Activated naive CD8-positive, alpha-beta T cell treated with anti-CD3 and anti-CD28 coated beads, Interleukin-2, amount 50 U/mL, for 16 hours (primary cell): ENCODE data around the gene FITM1.

Experiments used
- DNase-seq: peaks from one replicate; pipeline ENCODE4 v3.0.0-alpha.2; 2020; ENCODE audit warnings: low read depth, low spot score

FITM1 gene, protein sequence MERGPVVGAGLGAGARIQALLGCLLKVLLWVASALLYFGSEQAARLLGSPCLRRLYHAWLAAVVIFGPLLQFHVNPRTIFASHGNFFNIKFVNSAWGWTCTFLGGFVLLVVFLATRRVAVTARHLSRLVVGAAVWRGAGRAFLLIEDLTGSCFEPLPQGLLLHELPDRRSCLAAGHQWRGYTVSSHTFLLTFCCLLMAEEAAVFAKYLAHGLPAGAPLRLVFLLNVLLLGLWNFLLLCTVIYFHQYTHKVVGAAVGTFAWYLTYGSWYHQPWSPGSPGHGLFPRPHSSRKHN

DNA sequence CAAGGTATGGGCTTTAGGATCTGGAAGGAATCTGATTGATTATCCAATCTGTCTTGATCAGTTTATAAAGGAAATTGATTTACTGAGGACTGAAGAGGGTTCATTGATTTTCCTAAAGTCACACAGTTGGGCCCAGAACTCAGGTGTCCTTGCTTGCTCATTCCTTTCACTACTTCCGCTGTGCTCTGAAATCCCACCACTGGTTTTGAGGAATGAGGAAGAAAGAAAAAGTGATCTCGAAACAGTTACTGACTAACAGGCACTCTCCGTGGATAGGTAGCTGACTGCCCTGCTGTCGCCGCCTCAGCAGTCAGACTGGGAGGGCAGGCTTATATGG, at the start of gene FITM1:
FITM1 (plus strand) TSS at position 280 of the 337 bp plus-strand sequence. CDS start 905 bp downstream, outside the sequence.
- DNase-seq = no peak

DNA sequence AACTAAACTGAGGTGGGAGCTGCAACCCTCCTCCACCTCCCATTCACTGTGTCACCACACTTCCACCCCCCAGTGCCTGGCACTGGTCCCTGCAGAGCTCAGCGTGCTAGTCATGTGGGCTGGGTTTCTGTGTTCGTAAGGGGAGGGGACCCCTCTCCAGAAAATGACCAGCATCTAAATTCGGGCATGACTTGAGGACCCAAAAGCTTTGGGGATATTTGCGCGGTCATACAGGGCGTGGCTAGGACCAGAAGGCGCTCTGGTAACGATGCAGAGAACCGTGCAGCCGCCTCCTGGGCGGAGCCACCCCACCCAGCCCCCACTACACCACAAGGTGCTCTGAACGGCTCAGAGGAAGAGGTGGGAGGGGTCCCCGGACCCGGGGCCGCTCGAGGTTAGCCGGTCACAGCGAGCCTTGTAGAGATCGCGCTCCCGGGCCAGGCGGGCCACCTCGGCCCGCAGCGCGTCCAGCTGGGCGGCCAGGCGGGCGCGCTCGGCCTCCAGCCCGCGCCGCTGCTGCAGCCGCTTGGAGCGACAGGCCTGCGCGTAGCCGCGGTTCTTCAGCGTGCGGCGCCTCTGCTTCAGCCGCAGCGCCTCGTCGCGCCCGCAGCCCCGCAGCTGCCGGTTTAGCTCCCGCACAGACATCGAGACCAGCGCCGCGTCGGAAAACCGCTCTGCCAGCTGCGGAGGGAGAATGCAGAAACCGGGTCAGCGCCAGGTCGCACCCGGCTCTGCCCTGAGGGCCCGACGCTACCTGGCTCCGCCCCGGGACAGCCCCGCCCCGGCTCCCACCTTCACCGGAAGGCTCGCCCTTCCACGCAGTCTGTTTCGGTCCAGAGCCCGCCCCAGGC, 49.3 kb upstream of the FITM1 start:
- peak; percentile 51 for DNase-seq

DNA sequence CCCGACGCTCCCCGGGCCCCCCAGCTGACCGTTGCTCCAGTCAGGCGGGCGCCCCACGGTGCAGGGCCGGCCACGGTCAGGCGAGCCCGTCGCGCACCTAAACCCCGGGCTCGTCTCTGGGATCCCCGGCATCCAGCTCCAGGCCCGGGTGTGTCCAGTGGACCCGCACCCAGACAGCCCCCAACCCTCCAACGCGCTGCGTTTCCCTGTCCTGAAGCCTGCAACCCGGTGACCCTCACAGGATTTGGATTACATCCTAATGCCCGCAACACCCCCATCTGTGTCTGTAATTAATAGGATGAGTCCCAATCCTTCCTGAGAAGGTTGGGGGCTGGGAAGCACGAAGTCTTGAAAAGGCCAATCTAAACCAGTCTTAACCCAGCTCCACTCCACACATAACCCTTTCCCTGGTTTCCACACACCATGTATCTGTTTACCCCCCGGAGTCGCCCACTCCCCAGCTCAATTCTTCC, 48.7 kb upstream of the FITM1 start:
- DNase-seq = no peak

DNA sequence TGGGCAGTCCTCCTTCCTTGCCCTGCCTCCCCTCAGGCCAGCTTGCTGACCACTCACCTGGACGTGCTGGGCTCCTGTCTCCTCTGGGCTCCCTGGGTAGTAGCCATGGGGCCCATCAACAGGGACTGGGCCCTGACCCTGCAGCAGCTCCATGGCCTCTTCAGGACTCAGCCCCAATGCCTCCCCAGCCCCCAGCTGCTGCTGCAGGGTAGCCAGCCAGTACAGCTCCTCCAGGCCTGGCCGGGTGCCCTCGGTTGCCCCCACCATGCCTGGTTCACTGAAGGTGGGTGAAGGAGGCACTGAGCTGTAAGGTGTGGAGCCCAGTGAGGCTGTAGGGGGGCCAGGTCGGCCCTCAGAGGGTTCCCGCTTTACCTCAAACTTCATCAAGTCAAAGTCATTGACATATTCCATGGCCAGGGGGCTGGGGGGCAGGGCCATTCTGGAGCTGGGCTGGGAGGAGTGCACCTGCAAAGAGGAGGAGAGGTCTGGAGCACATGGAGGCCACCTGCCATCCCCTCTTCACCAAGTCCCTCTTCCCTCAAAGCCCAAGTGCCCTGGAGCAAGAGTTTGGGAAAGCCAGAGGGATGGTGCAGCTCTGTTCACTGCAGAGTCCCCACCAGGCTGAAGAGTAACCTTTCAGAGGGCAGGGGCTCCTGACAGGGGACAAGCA, 47.9 kb upstream of the FITM1 start:
- no peak for DNase-seq

DNA sequence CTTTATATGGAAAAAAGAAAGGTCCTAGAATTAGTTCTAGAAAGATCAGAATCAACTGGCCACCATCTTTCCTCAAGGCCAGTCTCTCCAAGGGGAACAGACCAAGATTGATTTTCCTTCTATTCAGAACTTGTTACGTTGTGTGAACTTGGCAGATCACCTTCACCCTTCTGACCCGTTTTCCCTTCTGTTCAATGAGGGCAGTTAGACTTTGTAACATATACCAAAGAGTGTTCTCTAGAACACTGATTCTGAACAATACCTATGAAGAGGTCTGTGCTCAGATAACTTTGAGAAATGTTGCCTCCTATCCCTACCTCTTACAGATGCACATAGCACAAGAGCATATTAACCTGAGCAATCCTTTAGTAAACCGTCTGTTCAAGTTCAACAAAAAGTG, 47.0 kb upstream of the FITM1 start:
- no peak for DNase-seq

DNA sequence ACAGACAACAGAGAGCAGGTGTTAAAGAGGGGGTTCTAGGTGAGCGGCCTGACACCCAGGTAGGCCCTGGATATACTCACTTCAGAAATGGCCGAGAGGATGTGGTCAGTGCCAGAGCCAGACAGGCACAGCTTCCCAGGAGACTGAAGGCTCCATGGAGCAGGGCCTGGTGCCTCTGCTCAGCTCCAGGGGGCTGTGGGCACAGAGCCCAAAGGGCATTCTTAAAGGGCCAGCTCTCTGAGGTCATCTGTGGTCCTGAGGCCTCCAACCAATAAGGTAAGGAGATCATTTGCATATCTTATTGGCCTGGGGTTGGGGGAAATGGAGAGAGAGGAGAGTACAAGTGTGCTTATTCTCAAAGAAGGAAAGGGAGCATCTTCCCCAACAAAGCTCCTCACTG, 46.0 kb upstream of the FITM1 start:
- DNase-seq = no peak

DNA sequence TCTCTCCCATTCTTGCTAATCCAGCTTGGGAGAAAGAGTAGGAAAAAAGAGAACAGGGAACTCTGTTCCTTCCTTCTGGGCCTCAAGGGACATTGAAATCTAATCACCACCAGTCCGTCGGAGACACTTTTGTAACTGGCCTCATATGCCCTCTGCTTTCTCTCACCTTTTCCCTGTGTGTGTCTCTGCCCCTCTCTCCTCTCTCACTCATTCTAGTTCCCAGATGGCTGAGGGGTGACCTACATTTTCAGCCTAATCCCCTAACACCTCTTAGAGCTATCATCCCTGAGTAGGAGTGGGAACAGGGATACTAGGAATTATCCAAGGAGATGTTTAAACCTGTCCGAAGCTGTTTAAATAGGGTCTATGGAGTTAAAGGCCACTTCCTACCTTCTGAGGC, 45.2 kb upstream of the FITM1 start:
- no peak for DNase-seq

DNA sequence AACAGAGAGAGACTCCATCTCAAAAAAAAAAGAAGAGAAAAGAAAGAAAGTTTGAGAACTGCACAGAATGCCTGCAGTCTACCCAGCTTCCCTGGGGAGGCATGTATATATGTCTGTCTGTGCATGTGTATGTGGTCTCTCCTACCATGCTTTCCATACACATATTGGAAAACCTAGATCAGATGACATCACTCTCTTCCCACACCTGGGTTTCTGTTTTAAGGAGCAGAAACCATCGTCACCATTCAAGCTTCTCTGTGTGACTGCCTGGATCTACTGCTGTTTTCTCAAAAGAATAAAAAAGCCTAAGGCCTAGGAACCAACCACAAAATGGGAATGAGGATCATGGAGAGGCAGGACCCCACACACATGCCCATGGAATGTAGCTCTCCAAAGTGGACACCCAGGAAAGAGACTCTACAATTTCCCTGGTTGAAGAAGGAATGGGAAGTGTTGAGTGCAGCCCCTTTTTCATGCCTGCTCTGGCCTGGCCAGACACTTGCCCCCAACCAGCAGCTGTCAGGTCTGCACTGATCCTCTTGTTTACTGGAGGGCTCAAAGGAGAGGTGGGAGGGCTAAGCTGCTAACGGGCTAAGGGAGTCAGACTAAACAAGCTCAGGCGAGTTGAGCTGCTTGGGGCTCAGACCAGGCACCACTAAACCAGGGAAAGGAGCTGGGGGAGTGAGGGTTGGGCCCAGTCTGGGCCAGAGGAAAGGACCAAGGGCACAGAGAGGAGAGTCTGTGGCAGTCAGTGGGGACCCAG, 44.1 kb upstream of the FITM1 start:
- no peak for DNase-seq

DNA sequence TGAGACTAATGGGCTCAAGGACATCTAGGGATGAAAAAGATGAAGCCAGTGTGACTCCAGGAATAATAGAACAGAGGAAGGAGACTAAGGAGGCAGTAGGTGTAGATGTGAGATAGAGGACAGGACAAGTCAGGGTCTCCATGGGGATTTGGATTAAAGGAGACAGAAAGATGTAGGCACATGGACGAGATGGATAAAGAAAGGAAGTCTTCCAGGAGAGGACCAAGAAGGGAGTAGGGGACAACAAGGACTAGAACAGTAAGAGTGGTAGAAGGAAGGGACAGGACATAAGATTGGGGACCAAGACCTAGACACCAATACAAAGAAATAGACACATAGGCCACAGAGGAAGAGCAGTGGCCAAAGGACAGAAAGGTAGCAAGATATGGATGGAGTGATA, 43.5 kb upstream of the FITM1 start:
- DNase-seq = no peak

DNA sequence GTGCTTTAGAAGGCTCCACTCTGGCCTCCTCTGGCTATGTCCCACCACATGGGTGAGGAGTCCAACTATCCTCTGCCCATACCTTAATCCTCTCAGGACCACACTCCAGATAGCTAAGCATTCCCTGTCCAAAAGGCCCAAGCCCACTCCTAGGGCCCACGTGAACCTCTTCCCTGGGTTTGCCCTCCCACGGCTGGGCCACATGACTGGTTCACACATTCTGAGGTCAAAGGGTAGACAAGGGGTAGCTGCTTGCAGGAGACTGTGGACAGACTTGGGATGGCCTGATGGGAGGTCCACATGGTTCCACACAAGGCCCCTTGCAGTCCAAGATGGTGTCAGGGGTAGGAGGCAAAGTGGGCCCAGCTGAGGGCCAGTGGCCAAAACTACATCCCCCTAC, 42.4 kb upstream of the FITM1 start:
- DNase-seq = no peak

DNA sequence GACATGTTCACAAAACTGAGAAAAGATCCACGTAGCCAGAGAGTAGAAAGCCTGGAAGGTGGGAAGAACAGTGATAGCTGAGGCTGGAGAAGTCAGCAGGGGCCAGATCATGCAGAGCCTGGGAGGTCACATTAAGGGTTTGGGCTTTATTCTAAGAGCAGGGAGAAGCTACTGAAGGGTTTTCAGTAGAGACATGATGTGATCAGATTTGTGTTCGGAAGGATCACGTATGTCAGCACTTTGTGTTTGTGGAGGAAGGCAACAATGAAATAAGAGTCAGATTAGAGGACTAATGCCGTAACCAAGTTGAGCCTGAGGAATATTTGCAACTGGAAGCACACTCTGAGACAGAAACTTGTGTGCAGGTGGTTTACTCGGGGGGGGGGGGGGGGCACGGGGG, 40.6 kb upstream of the FITM1 start:
- no peak for DNase-seq

DNA sequence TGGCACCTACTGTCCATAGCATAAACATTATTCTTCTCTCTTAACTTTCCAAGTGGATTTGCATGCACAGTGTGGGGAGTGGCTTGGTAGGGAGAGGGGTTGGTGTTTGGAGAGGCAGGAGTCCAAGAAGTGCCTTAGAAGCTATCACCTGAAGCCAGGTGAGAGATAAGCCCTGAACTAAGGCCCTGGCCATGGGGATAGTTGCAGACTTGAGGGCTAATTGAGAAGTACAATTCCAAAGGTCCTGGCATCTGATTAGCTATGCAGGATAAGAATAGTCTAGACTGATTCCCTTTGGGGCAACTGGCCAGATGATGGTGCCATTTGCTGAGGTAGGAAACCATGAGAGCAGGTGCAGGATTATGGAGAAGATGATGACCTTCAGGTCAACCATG, 38.4 kb upstream of the FITM1 start:
- no peak for DNase-seq

DNA sequence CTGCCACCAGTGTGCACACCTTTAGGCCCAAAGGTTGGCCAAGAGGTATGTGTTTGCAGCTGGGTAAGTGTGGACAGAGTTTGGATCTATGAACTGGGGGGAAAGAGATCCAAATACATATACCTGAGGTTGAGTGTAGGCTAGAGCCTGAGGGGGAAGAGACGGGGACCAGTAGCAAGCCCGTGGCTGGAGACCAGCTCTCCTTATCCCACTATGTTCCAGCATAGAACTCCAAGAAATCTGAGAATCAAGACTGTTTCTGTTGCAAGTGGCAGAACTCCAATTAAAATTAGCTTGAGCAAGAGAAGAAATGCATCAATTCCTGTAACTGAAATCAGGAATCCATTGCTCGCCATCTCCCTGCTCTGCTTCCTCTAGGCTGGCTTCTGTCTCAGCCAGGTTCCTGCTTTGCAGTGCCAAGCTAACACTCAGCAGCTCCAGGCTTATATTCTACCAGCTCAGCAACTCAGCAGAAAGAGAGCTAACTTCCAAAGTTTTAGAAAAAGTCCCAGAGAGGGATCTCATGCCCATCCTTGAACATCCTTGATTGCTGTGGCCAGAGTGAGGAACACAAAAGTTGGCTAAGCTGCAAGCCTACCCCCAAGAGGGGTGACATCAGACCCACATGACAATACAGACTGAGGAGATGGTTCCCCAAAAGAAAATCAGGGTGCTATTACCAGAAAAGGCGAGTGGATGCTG, 37.8 kb upstream of the FITM1 start:
- DNase-seq = no peak

DNA sequence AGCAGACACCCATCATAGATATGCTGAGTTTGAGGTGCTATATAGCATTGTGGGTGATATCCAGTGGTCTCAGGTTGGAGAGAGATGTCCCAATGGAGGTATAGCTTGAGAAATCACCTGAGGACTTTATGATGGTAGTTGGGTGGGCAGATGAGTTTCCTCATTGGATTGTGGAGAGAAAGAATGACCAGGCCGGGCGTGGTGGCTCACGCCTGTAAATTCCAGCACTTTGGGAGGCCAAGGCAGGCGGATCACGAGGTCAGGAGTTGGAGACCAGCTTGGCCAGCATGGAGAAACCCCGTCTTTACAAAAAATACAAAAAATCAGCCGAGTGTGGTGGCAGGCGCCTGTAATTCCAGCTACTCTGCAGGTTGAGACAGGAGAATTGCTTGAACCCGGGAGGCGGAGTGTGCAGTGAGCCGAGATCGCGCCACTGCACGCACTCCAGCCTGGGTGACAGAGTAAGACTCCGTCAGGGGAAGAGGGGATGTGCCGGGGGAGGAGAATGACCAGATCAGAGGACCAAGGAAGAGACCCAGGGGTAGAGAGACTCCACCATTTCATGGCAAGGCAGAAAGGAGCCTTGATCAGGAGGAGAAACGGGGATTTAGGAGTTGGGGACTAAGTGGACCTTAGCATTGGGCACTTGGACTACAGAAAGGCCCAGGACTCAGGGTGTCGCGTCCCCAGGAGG, 37.1 kb upstream of the FITM1 start:
- DNase-seq = no peak

DNA sequence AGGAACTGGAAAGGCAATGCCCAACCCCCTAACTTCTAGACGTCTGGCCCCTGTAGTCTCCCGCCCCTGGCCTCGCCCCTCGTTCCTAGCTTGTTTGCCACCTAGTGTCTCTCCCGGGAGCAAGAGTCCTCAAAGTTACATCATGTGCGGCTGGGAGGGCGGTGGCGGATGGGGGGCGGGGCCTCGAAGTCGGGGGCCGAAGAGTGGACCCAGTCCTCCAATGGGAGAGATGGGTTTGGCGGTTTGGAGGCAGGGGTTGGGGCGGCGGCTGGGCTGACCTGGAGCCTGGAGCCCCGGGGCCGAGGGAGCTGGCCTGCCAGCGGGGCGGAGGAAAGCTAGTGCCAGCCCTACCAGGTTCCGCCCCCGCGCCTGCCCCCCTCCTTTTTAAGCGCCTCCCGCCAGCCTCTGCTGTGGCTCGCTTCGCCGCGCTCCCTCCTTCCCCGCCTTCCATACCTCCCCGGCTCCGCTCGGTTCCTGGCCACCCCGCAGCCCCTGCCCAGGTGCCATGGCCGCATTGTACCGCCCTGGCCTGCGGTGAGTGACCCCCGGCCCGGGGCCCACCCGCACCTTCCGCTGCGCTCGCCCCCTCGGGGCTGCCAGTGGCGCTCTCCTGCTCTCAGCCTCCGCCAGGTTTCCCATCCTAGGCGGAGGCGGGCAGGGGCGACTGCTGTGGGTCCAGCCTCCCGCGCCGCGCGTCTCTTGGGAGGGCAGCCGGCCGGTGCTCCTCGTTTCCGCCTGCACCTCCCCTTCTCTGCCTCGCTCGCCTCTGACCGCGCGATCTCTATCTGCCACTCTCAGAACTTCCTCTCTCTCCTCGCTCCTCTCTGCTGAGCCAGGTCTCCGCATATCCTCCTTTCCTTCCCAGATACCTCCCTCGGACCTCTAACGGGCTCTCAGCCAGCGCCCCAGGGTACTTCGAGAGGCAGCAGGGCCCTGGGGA, 36.3 kb upstream of the FITM1 start, which contains the start of gene PCK2:
PCK2 (plus strand) TSS at position 411 of the 940 bp plus-strand sequence; CDS start at position 506, 95 bp downstream.
- DNase-seq = peak; percentile 73

DNA sequence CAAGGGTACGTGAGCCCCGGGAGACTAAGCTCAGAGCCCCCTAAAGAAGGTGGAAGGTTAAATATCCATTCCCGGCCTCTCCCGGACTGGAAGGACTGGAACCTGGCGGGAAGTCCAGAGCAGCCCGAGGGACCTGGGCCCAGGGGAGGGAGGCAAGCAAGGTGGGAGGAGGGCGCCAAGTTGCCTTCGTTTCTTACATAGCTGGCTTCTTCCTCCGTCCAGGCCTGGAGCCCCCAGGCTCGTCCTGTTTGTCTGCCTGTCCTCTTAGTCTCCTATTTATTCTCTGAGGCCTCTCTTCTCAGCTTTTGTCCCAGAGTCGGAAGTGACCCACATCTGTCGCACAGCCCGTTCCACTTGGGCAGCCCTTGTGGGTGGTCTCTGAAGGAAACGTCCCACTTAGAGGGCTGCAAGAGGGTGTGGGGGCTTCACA, 35.6 kb upstream of the FITM1 start:
- no peak for DNase-seq

DNA sequence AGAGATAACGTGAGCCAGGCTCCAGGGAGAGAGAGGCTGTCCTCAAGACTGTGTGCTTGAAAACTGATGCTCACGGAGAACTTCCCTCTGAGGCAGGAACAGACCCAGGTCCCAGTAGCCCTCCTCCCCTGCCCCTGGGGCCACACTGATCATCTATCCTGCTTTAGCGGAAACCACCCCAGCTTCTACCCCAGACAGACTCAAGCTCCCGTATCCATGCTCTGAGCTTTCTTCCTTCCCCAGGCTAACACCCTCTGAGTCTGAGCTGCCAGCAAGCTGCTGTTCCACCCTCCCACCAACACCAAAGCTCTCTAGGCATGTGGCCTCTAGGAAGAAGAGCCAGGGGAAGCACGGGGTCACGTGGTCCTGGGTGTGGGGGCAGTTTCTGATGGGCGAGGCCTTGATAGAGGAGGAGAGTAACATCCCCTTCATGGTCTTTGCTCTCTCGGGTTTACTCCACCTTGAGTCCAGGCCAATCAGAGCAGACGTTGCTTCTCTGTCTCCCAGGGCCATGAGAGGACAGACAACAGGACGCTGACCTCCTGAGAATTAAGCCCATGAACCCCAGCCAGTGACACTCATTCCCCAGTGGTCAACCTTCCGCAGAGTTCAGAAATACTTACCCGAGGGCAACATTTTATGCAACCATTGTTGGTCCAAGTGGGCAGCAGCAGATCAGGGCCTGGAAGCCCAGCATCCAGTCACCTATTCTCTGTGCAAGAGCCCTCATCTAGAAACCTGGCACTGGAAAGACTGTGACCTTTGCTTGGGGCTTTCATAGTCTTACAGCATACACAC, 35.0 kb upstream of the FITM1 start:
- DNase-seq = peak; percentile 31

DNA sequence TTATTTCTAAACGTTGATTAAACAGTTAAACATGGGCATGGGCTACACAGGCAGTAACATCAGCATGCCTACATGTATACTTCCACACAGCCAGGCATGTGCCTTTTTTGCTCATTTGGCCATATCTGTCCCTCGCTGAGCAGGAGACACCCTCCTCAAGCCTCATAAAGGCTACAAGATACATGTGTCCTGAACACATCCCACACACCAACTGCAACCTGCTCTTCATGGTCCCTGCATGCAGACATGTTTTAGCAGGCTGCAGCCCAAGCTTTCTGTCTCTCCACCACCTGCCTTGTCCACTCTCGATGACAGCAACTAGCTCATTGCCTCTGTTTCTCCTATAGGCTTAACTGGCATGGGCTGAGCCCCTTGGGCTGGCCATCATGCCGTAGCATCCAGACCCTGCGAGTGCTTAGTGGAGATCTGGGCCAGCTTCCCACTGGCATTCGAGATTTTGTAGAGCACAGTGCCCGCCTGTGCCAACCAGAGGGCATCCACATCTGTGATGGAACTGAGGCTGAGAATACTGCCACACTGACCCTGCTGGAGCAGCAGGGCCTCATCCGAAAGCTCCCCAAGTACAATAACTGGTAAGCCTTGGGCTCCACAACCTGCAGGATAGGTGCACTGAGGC, 33.8 kb upstream of the FITM1 start:
- no peak for DNase-seq
